ENCODE measurements around the gene TFDP2.

DNA sequence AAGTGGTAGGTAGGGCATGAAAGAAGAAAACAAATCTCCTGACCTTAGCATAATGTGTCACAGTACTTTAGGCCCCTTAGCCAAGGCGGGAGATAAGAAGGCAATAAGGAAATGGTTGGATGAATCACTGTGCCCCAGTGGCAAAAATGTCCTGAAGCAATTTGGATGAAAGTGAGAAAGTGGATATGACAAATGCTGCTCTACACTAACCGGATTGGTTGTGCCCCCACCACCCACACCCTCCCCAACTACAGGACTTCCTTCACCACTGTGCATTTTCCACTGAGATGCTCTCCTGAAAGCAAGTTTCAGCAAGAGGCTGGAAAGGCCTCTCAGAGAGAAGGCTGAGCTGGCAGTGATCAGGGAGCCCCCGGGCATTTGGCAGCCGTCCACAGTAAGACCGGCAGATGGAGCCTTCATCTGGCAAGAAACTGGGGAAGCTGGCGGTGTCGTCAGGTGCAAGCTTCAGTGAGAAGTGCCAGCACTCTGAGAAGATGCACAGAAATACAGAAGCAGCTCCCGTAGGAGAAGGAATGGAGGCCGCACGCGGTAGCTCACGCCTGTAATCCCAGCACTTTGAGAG lies 209.1 kb downstream of the TFDP2 start:
- TF ChIP-seq POLR2AphosphoS5 (IDR thresholded peaks at IDR 0.05; ENCODE audit: low read depth, low read length) (no peak), POLR2A (IDR thresholded peaks at IDR 0.05; ENCODE audit: low read depth, low read length) (no peak), TAF1 (IDR thresholded peaks at IDR 0.05; ENCODE audit: low read depth, low read length) (no peak)

Measured in GM12891 (cell line).